Pulmonary artery endothelial cell (primary cell): ENCODE results near the gene CRELD1. TPM values are rescaled to one million over a fixed set of nuclear protein-coding genes. Genes with fewer than 3 reads are reported as not detected.
"Not testable (repeated sequence)": the region's sequence is repeated elsewhere in the genome, so short reads cannot be mapped to it uniquely, and the experiment has no call there.

ENCODE experiments used
- DNase-seq: peaks from one replicate; pipeline ENCODE4 v3.0.0-alpha.2; 2011; ENCODE audit warnings: low read depth, low spot score
- total RNA-seq: library from RNA; depleted of rRNA; stranded (reverse); fragments of >200 nt; gene quantifications from 2 replicates; pipeline ENCODE4 v1.2.3, GENCODE V29; 2014

CRELD1 gene
- total RNA-seq, 1 donor from 2014 or later, result 29.1 TPM

- DNase-seq, result no peak
These were observed 1.4 kb downstream of the CRELD1 start for GRCh38 chr3:9934993-9935392.

- DNase-seq, result no peak
These were observed 2.4 kb downstream of the CRELD1 start for GRCh38 chr3:9935966-9936510.

GRCh38 chr3:9937486-9938238, 4.0 kb downstream of the CRELD1 start:
- DNase-seq, result no peak

GRCh38 chr3:9938966-9939365, 5.3 kb downstream of the CRELD1 start:
- no peak for DNase-seq

GRCh38 chr3:9939906-9940305, 6.3 kb downstream of the CRELD1 start:
- not testable (repeated sequence) for DNase-seq

DNA sequence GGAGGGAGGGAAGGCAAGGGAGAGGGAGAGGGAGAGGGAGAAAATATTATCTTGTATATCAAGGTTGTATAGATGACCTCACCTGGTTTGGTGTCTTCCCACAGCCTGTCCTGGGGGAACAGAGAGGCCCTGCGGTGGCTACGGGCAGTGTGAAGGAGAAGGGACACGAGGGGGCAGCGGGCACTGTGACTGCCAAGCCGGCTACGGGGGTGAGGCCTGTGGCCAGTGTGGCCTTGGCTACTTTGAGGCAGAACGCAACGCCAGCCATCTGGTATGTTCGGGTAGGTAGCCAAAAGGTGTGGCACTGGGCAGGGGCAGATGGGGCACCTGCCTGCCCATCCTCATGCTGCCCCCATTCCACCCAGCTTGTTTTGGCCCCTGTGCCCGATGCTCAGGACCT, 7.1 kb downstream of the CRELD1 start:
- no peak for DNase-seq

DNA sequence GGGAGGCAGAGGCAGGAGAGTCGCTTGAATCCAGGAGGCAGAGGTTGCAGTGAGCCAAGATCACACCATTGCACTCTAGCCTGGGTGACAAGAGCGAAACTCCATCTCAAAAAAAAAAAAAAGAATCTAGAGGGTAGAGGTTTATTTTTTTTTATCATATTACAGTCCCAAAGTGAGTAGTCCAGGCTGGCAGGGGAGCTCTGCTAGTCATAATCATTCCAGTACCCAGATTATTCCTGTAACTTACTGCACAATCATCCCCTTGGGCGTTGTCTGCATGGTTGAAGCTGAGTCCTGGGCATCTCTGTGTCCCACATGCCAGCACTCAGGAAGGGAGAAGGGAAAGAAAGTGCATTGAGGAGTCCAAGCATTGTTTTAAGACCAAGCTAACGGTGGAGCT, 8.5 kb downstream of the CRELD1 start:
- no peak for DNase-seq

GRCh38 chr3:9942934-9943690, 9.5 kb downstream of the CRELD1 start:
- DNase-seq, result no peak

DNA sequence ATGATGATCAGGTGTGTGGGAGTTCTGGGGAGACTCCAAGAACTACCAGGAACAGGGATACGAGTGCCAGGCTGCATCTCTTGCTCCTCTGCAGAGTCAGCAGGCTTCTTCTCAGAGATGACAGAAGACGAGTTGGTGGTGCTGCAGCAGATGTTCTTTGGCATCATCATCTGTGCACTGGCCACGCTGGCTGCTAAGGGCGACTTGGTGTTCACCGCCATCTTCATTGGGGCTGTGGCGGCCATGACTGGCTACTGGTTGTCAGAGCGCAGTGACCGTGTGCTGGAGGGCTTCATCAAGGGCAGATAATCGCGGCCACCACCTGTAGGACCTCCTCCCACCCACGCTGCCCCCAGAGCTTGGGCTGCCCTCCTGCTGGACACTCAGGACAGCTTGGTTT, 10.6 kb downstream of the CRELD1 start:
- no peak for DNase-seq

DNA sequence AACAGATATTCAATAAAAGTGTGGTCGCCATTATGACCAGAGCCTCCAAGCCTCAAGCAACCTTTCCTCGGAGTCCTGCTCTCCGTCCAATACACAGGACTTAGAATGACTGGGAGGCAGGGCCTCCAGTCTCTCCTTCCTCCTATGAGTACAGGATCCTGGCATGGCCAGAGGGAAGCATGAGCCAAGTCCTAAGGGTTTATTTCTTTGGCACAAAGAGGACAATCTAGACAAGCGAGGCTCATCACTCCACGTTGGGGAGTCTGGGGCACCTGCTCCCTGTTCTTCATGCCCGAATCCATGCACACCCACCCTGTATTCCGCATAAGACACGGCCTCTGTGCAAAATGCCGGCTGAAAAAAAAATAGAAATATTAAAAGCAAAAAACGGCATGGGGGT, 11.7 kb downstream of the CRELD1 start:
- no peak for DNase-seq

- DNase-seq, result peak; percentile 75
These were observed 12.7 kb downstream of the CRELD1 start for GRCh38 chr3:9946112-9947024.

DNA sequence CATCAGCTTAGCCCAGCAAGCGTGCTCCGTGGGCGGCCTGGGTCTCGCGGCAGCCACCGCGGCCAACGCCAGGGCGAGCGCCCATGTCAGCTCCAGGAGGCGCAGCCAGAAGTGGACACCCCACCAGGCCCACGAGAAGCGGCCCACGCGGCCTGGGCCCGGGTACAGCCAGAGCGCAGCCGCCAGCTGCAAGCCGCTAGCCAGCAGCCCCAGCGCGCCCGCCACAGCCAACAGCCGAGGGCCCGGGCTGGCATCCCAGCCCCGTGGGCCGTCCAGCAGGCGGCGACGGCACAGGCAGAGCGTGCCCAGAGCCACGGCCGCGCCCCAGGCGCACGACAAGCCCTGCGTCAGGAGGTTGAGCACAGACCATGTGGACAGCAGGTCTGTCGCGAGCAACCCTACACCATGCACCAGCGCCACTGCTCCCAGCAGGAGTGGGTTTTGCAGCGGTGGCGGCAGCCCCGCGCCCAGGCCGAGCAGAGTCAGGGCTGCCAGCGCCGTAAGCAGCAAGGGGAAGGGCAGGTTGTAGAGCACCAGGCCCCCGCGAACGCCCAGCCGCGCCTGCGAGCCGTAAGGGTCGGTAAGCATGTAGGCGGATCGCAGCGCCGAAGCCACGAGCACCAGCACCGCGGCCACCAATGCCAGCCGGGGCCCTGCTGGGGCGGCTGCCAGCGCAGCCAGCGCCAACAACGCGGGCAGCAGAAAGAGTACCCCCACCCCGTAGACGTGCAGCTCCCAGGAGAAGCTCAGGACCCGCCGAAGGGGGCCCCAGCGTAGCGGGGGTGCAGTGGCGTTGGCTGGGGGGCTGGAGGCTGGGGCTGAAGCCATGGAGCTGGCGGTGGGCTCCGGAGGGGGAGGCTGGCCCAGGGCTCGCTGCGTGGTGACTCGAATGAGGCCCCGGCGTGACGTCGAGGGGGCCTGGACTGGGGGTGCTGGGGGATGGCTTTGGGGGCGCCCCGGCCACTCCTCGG, 13.7 kb downstream of the CRELD1 start:
- peak; percentile 43 for DNase-seq

GRCh38 chr3:9948586-9948985, 15.0 kb downstream of the CRELD1 start:
- DNase-seq, result no peak

- DNase-seq, result no peak
These were observed 15.5 kb downstream of the CRELD1 start for GRCh38 chr3:9949115-9949514.

DNA sequence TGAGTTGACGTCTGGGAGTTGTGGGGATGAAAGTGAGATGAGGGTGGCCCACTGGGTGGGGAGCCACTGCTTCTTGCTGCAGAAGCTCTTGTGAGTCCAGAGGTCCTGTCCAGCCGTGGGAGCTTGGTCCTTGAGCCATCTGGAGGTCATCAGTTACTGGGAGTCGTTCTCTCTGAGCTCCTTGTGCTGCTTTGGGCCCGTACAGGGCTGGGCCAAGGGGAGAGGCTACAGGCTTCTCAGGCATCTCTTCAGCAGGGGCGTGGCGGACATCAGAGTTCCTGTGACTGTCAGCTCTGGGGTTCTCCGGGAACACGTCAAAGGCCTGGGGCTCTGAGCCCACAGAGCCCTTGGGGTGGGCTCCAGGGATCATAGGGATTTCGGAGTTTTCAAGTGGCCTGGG, 16.0 kb downstream of the CRELD1 start:
- DNase-seq, result no peak

GRCh38 chr3:9951126-9951525, 17.5 kb downstream of the CRELD1 start:
- no peak for DNase-seq

- no peak for DNase-seq
These were observed 17.9 kb downstream of the CRELD1 start for GRCh38 chr3:9951598-9951961.

DNA sequence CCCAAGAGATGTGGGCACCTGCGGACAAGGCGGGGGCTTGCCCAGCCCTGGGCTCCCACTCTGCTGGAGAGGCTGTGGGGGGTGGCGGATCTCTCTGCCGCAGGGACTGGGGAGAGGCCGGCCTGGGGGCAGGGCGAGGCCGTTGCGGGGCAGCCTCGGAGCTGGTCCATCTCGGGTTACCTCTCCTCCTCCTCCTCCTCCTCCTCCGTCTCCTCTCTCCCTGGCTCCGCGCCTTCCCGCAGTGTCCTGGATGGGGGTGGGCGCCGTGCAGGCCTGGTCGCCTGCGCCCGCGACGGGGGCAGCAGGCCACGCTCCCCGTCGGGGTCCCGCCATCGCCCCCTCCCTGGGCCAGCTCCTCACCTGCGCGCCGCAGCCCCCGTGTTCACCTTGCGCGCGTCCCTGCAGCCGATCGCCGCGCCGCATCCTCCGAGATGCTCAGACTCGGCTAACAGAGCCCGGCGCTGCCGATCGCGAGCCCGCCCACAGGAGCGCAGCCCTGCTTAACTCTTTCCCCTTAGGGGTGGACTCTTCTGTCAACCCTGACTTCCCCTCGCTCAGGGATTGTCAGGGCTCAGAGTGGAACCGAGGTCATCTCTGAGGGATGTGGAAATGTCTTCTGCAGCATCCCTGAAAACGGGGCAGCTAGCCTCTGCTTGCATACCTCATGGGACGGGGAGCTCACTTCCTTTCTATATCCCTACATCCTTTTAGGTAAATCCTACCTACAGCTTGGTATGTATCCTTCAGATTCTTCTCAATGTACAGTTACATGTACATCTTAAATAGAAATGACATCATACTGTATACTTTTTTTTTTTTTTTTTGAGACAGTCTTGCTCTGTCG, 18.6 kb downstream of the CRELD1 start, which contains the start of gene PRRT3:
Gene PRRT3 (minus strand): TSS at position 447 of the 844 bp plus-strand sequence. CDS start 2,293 bp downstream, outside the sequence.
- DNase-seq, result no peak

- DNase-seq, result no peak
These were observed 21.5 kb downstream of the CRELD1 start for GRCh38 chr3:9955067-9955502.
